ENCODE data around the gene TMEM81. TPM values are rescaled to one million over a fixed set of nuclear protein-coding genes. Genes with fewer than 3 reads are reported as not detected.

The TMEM81 gene
- total RNA-seq, 2 donors from 2014 or later = 1.7 to 2.2 TPM

Other genes with a start within 250 kb of the TMEM81 start
- under 1 TPM in 1 of 2 donors, not detected in 1; 0.27 TPM for gene NFASC, start 213.6 kb downstream of the TMEM81 start, total RNA-seq
- gene CNTN2, start 41.2 kb downstream of the TMEM81 start, total RNA-seq = not detected
- gene RBBP5, start 37.5 kb upstream of the TMEM81 start, total RNA-seq = 10 to 100 TPM; 13.3 to 15.3 TPM
- 10 to 100 TPM; 10.5 to 13.5 TPM for gene DSTYK, start 127.2 kb upstream of the TMEM81 start, total RNA-seq
- 10 to 100 TPM in 1 of 2 donors, under 1 TPM in 1; 0.65 to 10.2 TPM for gene TMCC2, start 143.5 kb upstream of the TMEM81 start, total RNA-seq
- gene NUAK2, start 237.3 kb upstream of the TMEM81 start, total RNA-seq = 1 to 10 TPM; 5.1 to 8.6 TPM